Naive thymus-derived CD8-positive, alpha-beta T cell (primary cell): ENCODE results near the gene ANKRD23. TPM values are rescaled to one million over a fixed set of nuclear protein-coding genes. Genes with fewer than 3 reads are reported as not detected.
"Not testable (repeated sequence)": the region's sequence is repeated elsewhere in the genome, so short reads cannot be mapped to it uniquely, and the experiment has no call there.

Experiments
- ATAC-seq, 2 donors: fragments of 150-1000 bp; cut with Tn5 transposase in 1 of 2; sonication (Bioruptor Pico), chemical (Tn5 transposase) in 1 of 2; 1 replicate in 1 of 2; 2 replicates in 1 of 2; pipeline ENCODE4 v1.10.0; 2021; ENCODE audit warnings: mild to moderate bottlenecking in 2 of 2, moderate library complexity in 2 of 2
- POLR2A ChIA-PET: fragments of 350-600 bp; sonication (Branson Sonifier 250); formaldehyde crosslinking; loops from one replicate; lab custom pipeline; 2021; ENCODE audit warnings: antibody characterized with exemption; lab: Charles Lee
- DNase-seq, 10 donors: peaks; one replicate each; pipeline versions ENCODE4 v3.0.0 to v3.0.0-alpha.2; 2020 to 2022
- H3K27ac Mint-ChIP-seq, 10 donors: one replicate each; pipeline ENCODE4 v1.8.0; 2020 to 2022; ENCODE audit warnings: mild to moderate bottlenecking in 10 of 10, mixed read lengths in 10 of 10, moderate library complexity in 4 of 10, inconsistent platforms in 1 of 10
- H3K27me3 Mint-ChIP-seq, 5 donors: one replicate each; pipeline ENCODE4 v1.8.0; 2021 to 2022; ENCODE audit warnings: mixed read lengths in 5 of 5
- H3K36me3 Mint-ChIP-seq, 3 donors: one replicate each; pipeline ENCODE4 v1.8.0; 2020 to 2022; ENCODE audit warnings: mixed read lengths in 3 of 3, mild to moderate bottlenecking in 2 of 3, inconsistent platforms in 1 of 3
- H3K4me1 Mint-ChIP-seq, 4 donors: one replicate each; pipeline ENCODE4 v1.8.0; 2021 to 2022; ENCODE audit warnings: mixed read lengths in 4 of 4
- H3K4me3 Mint-ChIP-seq, 10 donors: one replicate each; pipeline ENCODE4 v1.8.0; 2020 to 2022; ENCODE audit warnings: mild to moderate bottlenecking in 10 of 10, mixed read lengths in 10 of 10, moderate library complexity in 6 of 10, inconsistent platforms in 1 of 10
- H3K9me3 Mint-ChIP-seq, 9 donors: one replicate each; pipeline ENCODE4 v1.8.0; 2020 to 2022; ENCODE audit warnings: mixed read lengths in 9 of 9, mild to moderate bottlenecking in 3 of 9, inconsistent platforms in 1 of 9, moderate library complexity in 1 of 9
- microRNA-seq: library from miRNA; unstranded; fragments of <30 nt; microRNA quantifications from one replicate; pipeline ENCODE4 v1.2.0, GENCODE V29; 2022; ENCODE audit warnings: borderline microRNAs expressed
- polyA plus RNA-seq, 3 donors: library from polyadenylated mRNA; unstranded; fragments of 300-500 nt; fragmentation: Illumina TruSeq; gene quantifications; one replicate each; pipeline ENCODE4 v1.2.3, GENCODE V29; 2021
- total RNA-seq, 8 experiments: library from RNA in 2 of 8; stranded (reverse) in 2 of 8; gene quantifications; one replicate each; pipeline ENCODE4 v1.2.3 and lab custom pipeline; 2021 to 2026

The ANKRD23 gene
- total and polyA plus RNA-seq, 5 experiments from 2014 or later, result 0.15 to 16.2 (median 0.57) TPM

DNA sequence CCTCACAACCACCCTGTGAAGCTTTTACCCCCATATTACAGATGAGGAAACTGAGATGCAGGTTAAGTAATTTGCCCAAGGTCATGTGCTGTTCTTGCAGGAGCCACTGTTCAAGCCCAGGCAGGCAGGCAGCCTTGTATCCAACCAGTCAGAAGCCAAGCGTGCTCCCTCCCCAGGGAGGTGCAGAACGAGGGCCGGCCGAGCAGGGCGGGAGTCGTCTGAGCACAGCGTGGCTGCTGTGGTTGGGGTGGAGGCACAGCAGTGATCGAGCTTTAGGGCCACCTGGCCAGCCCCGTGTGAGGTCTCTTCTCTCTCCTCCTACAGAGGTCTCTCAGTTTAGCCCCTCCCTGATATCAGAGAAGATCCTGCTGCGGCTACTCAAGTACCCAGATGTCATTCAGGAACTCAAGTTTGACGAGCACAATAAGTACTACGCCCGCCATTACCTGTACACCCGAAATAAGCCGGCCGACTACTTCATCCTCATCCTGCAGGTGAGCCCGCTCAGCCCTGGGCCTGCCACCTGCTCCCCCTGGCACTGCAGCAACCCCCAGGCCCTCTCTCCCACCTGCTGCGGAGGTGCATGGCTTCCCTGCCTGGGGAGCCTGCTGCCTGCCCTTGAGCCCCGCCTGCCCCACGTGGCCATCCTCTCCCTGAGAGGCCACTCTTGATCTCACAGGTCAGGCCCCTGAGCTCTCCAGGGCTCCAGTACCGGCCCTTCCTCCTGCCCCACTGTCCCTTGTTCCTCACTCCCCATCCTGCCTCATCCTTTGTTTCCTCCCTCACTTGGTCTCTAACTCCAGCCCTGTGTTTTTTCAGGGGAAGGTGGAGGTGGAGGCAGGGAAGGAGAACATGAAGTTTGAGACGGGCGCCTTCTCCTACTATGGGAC lies 44.8 kb downstream of the ANKRD23 start:
- H3K27ac Mint-ChIP-seq, result peak overlapping the region in 1 of 10 donors; percentile 56
- no peaks in the 10 kb centered on the region for H3K27me3 Mint-ChIP-seq
- no peaks in the 10 kb centered on the region for H3K9me3 Mint-ChIP-seq
- ATAC-seq (no peak), DNase-seq (no peak)
- POLR2A ChIA-PET, result interaction anchor here (0.6 to 1.9 kb wide), 2 partner anchors 17 to 162 kb away, joined by 3 to 5 read pairs; partner anchors contain the start of gene CNNM3
- no peak overlapping the region for H3K4me3 Mint-ChIP-seq
- peaks cover 0 to 20% (median 2%) of the 10 kb centered on the region in 3 donors for H3K36me3 Mint-ChIP-seq
- peaks cover 0 to 5% (median under 1%) of the 10 kb centered on the region in 4 donors for H3K4me1 Mint-ChIP-seq

DNA sequence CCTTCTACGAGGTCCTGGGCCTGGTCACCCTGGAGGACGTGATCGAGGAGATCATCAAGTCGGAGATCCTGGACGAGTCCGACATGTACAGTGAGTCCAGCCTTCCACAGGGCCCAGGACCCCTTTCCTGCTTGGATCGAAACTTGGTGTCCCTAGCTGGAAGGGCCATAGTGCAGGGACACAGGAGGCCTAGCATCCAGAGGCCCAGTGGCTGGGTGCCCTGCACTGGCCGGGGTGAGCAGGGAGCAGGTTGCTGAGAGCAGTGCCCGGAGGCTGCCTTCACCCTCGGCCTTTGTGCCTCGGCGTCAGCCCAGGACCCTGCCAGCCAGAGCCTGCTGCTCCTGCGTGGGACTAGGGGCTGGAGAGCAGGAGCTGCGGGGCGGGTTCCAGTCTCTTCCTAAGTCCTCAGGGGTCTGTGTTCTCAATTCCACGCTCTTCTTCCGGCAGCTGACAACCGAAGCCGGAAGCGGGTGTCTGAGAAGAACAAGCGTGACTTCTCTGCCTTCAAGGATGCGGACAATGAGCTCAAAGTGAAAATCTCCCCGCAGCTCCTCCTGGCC lies 46.7 kb downstream of the ANKRD23 start:
- ATAC-seq, result no peak
- Mint-ChIP-seq H3K27ac (no peak overlapping the region), H3K36me3 (peaks cover 0 to 20% (median 0%) of the 10 kb centered on the region in 3 donors), H3K27me3 (no peaks in the 10 kb centered on the region), H3K4me1 (peaks cover 0 to 5% (median under 1%) of the 10 kb centered on the region in 4 donors), H3K4me3 (no peak overlapping the region), H3K9me3 (no peaks in the 10 kb centered on the region)
- POLR2A ChIA-PET, result interaction anchor here (1.4 kb wide), 1 partner anchor 34 kb away, joined by 3 read pairs; no protein-coding TSS in a partner anchor
- DNase-seq, result no peak

DNA sequence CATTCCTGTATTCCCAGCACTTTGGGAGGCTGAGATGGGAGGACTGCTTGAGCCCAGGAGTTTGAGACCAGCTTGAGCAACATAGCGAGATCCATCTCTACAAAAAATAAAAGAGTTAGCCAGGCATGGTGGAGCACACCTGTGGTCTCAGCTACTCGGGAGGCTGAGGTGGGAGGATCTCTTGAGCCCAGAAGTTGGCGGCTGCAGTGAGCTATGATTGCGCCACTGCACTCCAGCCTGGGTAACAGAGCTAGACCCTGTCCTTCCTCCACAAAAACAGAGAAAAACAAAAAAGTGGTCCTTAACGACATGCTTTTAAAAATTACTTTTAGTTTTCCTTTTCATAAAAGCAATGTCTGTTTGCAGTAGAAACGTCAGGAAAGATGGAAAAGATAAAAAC lies 47.3 kb downstream of the ANKRD23 start:
- H3K27me3 Mint-ChIP-seq, H3K4me3 Mint-ChIP-seq, ATAC-seq, DNase-seq, H3K9me3 Mint-ChIP-seq, H3K4me1 Mint-ChIP-seq, POLR2A ChIA-PET, H3K27ac Mint-ChIP-seq: not testable (repeated sequence)
- peaks cover 0 to 20% (median 0%) of the 10 kb centered on the region in 3 donors for H3K36me3 Mint-ChIP-seq

- Mint-ChIP-seq H3K27me3 (no peaks in the 10 kb centered on the region), H3K27ac (peak overlapping the region in 1 of 10 donors; percentile 41), H3K4me1 (peaks cover 0 to 5% (median under 1%) of the 10 kb centered on the region in 4 donors), H3K9me3 (no peaks in the 10 kb centered on the region), H3K4me3 (no peak overlapping the region), H3K36me3 (peaks cover 0 to 20% (median 0%) of the 10 kb centered on the region in 3 donors)
- POLR2A ChIA-PET, result no interaction called here
- DNase-seq (no peak), ATAC-seq (no peak)
These were observed 48.7 kb downstream of the ANKRD23 start for GRCh38 chr2:96795076-96795475.

DNA sequence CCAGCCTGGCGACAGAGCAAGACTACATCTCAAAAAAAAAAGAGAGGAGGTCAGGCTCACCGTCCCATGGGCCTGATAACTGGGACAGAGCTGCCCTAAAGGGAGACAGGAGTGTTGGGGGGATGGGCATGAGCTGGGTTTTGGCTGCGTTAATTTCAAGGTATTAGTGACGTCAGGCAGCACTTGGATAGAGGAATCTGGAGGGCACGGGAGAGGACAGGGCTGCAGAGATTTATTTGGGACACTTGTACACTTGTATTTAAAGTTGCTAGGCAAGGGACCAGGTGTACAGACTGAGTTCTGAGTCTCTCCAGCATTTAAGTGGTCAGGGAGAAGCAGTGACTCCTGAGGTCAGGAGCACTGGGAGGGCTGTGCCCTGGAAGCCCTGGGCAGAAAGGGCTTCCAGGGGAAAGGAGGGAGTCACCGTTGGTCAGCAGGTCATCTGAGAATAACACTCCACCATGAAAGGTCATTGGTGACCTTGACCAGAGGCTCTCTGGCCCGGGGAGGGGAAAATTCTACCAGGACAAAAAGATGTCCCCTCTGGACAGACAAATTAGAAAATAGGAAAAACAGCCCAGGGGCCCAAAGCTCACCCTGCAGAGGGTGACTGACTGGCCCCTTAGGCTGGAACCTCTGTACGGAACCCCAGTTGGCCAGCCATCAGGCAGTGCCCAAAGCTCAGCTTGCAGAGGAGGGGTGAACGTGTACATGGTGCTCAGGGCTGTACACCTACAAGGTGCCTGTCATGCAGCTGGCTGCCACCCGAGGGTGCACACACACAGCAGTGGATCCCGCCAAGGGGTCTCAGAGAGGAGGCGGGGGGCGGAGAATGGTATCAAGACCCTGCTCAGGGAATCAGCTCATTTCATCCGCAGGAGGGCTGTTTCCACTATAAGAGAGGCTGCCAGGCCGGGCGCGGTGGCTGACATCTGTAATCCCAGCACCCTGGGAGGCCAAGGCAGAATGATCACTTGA lies 50.8 kb downstream of the ANKRD23 start:
- Mint-ChIP-seq H3K36me3 (peaks cover 0 to 7% (median 2%) of the 10 kb centered on the region in 3 donors), H3K4me1 (peaks cover 0 to 5% (median 0%) of the 10 kb centered on the region in 4 donors), H3K9me3 (no peaks in the 10 kb centered on the region), H3K27me3 (no peaks in the 10 kb centered on the region), H3K4me3 (no peak overlapping the region), H3K27ac (peak overlapping the region in 3 of 10 donors; percentile 30 to 74 (median 67))
- no peak for ATAC-seq
- POLR2A ChIA-PET, result interaction anchor here (0.5 kb wide), 1 partner anchor 65 kb away, joined by 3 read pairs; the partner anchor contains the start of gene ANKRD39
- DNase-seq, result no peak

DNA sequence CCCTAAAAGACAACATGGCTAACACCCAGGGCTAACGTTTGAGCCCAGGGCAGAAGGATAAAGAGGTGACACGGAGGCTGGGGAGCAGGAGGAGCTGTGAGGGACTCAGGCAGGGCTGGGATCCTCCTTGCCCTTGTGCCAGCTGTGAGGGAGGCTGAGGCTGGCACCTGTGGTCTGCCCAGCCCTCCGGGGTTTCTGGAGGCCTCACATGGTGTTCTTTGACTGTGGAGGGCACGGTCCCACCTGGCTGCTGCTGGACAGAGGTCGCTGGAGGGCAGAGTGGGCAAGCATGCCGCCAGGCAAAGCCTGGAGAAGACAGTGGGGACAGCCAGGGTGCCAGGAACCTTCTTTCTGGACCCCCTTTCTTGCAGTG lies 54.6 kb downstream of the ANKRD23 start:
- Mint-ChIP-seq H3K4me3 (no peak overlapping the region), H3K27ac (no peak overlapping the region), H3K9me3 (no peaks in the 10 kb centered on the region), H3K27me3 (no peaks in the 10 kb centered on the region), H3K36me3 (peaks cover 0 to 2% (median 0%) of the 10 kb centered on the region in 3 donors), H3K4me1 (peaks cover 0 to 3% (median under 1%) of the 10 kb centered on the region in 4 donors)
- POLR2A ChIA-PET, result no interaction called here
- no peak for ATAC-seq
- no peak for DNase-seq

- Mint-ChIP-seq H3K27ac (no peak overlapping the region), H3K27me3 (no peaks in the 10 kb centered on the region), H3K4me1 (peaks cover 0 to 3% (median 0%) of the 10 kb centered on the region in 4 donors), H3K9me3 (no peaks in the 10 kb centered on the region), H3K36me3 (peaks cover 0 to 2% (median 0%) of the 10 kb centered on the region in 3 donors), H3K4me3 (no peak overlapping the region)
- ATAC-seq, result no peak
- DNase-seq, result no peak
- POLR2A ChIA-PET, result no interaction called here
These were observed 55.2 kb downstream of the ANKRD23 start for GRCh38 chr2:96788442-96789244.

Small RNAs within 50 kb of the gene (microRNA-seq; reads per million reads assigned to microRNA genes)
- not detected for gene MIR3127

Other genes with a start within 250 kb of the ANKRD23 start
- gene KANSL3, start 205.7 kb downstream of the ANKRD23 start, total RNA-seq, result 10 to 100 TPM; 57.6 to 61.8 TPM
- gene KANSL3, start 205.7 kb downstream of the ANKRD23 start, polyA plus RNA-seq, result 10 to 100 TPM in 2 of 3 donors, 1 to 10 TPM in 1; 8.3 to 18.2 (median 11.4) TPM
- not detected for gene FER1L5, start 201.3 kb downstream of the ANKRD23 start, total RNA-seq
- gene FER1L5, start 201.3 kb downstream of the ANKRD23 start, polyA plus RNA-seq, result under 1 TPM in 1 of 3 donors, not detected in 2; 0.02 TPM
- gene LMAN2L, start 104.0 kb downstream of the ANKRD23 start, total RNA-seq, result 1 to 10 TPM; 7.4 to 9.1 TPM
- gene LMAN2L, start 104.0 kb downstream of the ANKRD23 start, polyA plus RNA-seq, result 10 to 100 TPM; 20.9 to 21.3 (median 21.3) TPM
- gene CNNM4, start 83.1 kb downstream of the ANKRD23 start, total RNA-seq, result 1 to 10 TPM; 4.5 to 4.9 TPM
- 1 to 10 TPM in 2 of 3 donors, under 1 TPM in 1; 0.63 to 2.2 (median 1.3) TPM for gene CNNM4, start 83.1 kb downstream of the ANKRD23 start, polyA plus RNA-seq
- gene CNNM3, start 27.8 kb downstream of the ANKRD23 start, total RNA-seq, result 10 to 100 TPM; 40.0 to 41.1 TPM
- gene CNNM3, start 27.8 kb downstream of the ANKRD23 start, polyA plus RNA-seq, result 10 to 100 TPM in 2 of 3 donors, 1 to 10 TPM in 1; 2.8 to 12.0 (median 11.4) TPM
- gene ANKRD39, start 14.0 kb upstream of the ANKRD23 start, total RNA-seq, result 10 to 100 TPM; 13.5 to 14.2 TPM
- gene ANKRD39, start 14.0 kb upstream of the ANKRD23 start, polyA plus RNA-seq, result 10 to 100 TPM; 12.2 to 18.7 (median 16.2) TPM
- gene SEMA4C, start 26.1 kb upstream of the ANKRD23 start, total RNA-seq, result 10 to 100 TPM; 35.6 to 38.6 TPM
- 1 to 10 TPM; 1.9 to 2.8 (median 2.2) TPM for gene SEMA4C, start 26.1 kb upstream of the ANKRD23 start, polyA plus RNA-seq
- gene FAM178B, start 142.6 kb upstream of the ANKRD23 start, total RNA-seq, result 1 to 10 TPM; 2.3 to 3.7 TPM
- gene FAM178B, start 142.6 kb upstream of the ANKRD23 start, polyA plus RNA-seq, result 1 to 10 TPM in 2 of 3 donors, under 1 TPM in 1; 0.66 to 1.3 (median 1.1) TPM